Thyroid gland (tissue), 4 donors: ENCODE data around the gene ZNF282. TPM values are rescaled to one million over a fixed set of nuclear protein-coding genes. Genes with fewer than 3 reads are reported as not detected.

Source experiments
- DNase-seq, 2 donors: peaks; one replicate each; pipeline ENCODE4 v3.0.0-alpha.2; 2019
- H3K27ac ChIP-seq, 3 donors: fragments of 200-600 bp; sonication (generic); 1 replicate in 2 of 3; 2 replicates in 1 of 3; pipeline ENCODE4 v1.5.1; 2016 to 2019; ENCODE audit warnings: mild to moderate bottlenecking in 1 of 3, moderate library complexity in 1 of 3
- H3K27me3 ChIP-seq: fragments of 200-600 bp; sonication (generic); one replicate; pipeline ENCODE4 v1.5.1; 2019
- H3K36me3 ChIP-seq, 2 donors: fragments of 200-600 bp; sonication (generic); one replicate each; pipeline ENCODE4 v1.5.1; 2016 to 2019
- H3K4me1 ChIP-seq, 2 donors: fragments of 200-600 bp; sonication (generic); one replicate each; pipeline ENCODE4 v1.5.1; 2017 to 2019
- H3K4me3 ChIP-seq, 3 donors: fragments of 200-600 bp; sonication (generic); replicated peaks in 1 of 3; 1 replicate in 2 of 3; 2 replicates in 1 of 3; pipeline ENCODE4 v1.5.1; 2016; ENCODE audit warnings: mild to moderate bottlenecking in 1 of 3
- H3K9me3 ChIP-seq: fragments of 200-600 bp; sonication (generic); one replicate; pipeline ENCODE4 v1.5.1; 2017
- CTCF ChIP-seq, 6 experiments: fragments of 200-600 bp in 3 of 6; fragments of 450-650 bp in 3 of 6; sonication (generic) in 3 of 6; IDR thresholded peaks; one replicate each; pipeline ENCODE4 v1.5.1; 2016 to 2019; ENCODE audit warnings: antibody characterized with exemption in 6 of 6, mild to moderate bottlenecking in 2 of 6, inconsistent platforms in 1 of 6, moderate library complexity in 1 of 6
- POLR2A ChIP-seq, 2 donors: fragments of 450-650 bp; IDR thresholded peaks; one replicate each; pipeline ENCODE4 v1.6.1; 2017; ENCODE audit warnings: antibody characterized with exemption in 2 of 2, mild to moderate bottlenecking in 2 of 2, moderate library complexity in 1 of 2
- WGBS, 2 donors: methylation state at CpG; one replicate each; pipeline ENCODE4 v1.1.5; 2017; 5-methylcytosine and 5-hydroxymethylcytosine counted together
- intact Hi-C: fragments of 100-400 bp; cut with DNase I; formaldehyde crosslinking; loops from one replicate; pipeline ENCODE4 v1.15.1; 2023
- total RNA-seq, 4 donors: library from RNA; depleted of rRNA; stranded (reverse); fragments of >200 nt; gene quantifications; one replicate each; pipeline ENCODE4 v1.2.3, GENCODE V29; 2016

Gene ZNF282
- total RNA-seq, 4 donors from 2014 or later = 13.8 to 28.5 (median 21.3) TPM

GRCh38 chr7:149216402-149216801 lies 21.1 kb downstream of the ZNF282 start:
- DNase-seq = no peak
- Histone ChIP-seq H3K9me3 (no peaks in the 10 kb centered on the region), H3K27ac (no peak overlapping the region), H3K27me3 (no peaks in the 10 kb centered on the region), H3K36me3 (peaks cover 56 to 68% of the 10 kb centered on the region in 2 donors), H3K4me3 (no peak overlapping the region), H3K4me1 (no peaks in the 10 kb centered on the region)
- WGBS, 2 donors = 89 to 98% methylated on average over 2 of the region's 2 CpGs
- no peak for TF ChIP-seq POLR2A (IDR thresholded peaks at IDR 0.05)
- no peak for TF ChIP-seq CTCF (IDR thresholded peaks at IDR 0.05)
- intact Hi-C loops = no loop called here

DNA sequence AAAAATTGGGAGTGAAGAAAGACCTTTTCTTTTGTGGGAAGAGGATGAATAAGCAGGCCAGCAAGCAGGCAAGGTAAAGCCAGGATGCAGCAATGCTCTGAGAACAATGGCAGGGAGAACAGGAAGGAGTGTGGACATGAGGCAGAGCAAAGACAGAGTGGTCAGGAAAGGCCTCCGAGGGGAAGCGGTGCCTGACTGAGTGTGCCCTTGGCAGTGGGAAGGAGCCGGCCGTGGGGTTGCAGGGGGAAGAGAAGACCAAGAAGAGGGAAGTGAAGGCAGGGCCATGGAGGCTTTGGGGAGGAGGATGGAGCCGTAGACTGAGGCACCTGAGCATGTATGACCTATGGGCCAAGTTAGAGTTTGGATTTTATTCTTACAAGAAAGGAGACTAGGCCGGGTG lies 22.2 kb downstream of the ZNF282 start:
- H3K9me3 ChIP-seq = no peaks in the 10 kb centered on the region
- no peak overlapping the region for H3K4me3 ChIP-seq
- no peak for DNase-seq
- H3K27ac ChIP-seq = no peak overlapping the region
- intact Hi-C loops = no loop called here
- no peaks in the 10 kb centered on the region for H3K4me1 ChIP-seq
- H3K27me3 ChIP-seq = no peaks in the 10 kb centered on the region
- TF ChIP-seq CTCF (IDR thresholded peaks at IDR 0.05) (no peak), POLR2A (IDR thresholded peaks at IDR 0.05) (no peak)
- H3K36me3 ChIP-seq = peaks cover 44 to 57% of the 10 kb centered on the region in 2 donors
- WGBS, 2 donors = 86 to 93% methylated on average over 6 of the region's 6 CpGs

DNA sequence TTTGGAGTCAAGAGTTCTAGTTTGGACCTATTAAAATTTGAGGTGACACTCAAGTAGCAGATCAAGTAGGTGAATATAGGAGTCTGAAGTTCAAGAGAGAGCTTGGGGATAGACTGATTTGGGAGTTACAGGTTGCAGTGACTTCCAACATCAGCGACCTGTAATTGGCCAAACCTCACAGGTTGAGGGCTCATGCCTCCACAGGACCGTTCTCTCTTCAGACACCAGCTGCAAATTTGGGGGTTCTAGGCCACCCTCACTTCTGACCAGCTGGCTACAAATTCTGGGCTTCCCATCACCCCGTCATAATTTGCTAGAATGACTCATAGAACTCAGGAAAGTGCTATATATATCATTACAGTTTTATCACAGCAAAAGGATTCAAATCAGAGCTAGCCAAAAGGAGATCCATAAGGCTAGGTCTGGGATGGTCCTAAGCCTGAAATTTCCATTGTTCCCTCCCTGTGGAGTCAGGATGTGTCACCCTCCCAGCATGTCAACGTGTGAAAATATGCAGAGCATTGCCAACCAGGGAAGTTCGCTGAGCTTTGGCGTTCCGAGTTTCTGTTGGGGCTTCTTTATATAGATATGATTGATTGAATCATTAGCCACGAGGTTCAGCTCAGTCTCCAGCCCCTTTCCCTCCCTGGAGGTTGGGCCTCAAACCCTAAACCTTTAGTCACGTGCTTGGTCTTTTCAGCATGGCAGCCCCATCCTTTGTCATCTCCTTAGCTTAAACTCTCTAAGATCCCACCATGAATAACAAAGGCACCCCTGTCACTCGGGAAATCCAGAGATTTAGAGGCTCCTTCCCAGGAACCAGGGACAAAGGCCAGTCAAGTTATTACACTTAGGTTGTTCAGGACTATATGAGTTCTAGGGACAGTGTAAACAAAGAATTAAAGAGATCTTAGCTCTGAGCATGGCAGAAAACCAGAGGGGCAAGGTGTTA lies 23.4 kb downstream of the ZNF282 start:
- Histone ChIP-seq H3K4me3 (no peak overlapping the region), H3K27ac (no peak overlapping the region), H3K4me1 (no peaks in the 10 kb centered on the region), H3K9me3 (no peaks in the 10 kb centered on the region), H3K27me3 (no peaks in the 10 kb centered on the region), H3K36me3 (peaks cover 32 to 46% of the 10 kb centered on the region in 2 donors)
- TF ChIP-seq CTCF (IDR thresholded peaks at IDR 0.05) (no peak), POLR2A (IDR thresholded peaks at IDR 0.05) (no peak)
- intact Hi-C loops = no loop called here
- no peak for DNase-seq
- 91 to 93% methylated on average over 10 of the region's 10 CpGs for WGBS, 2 donors

GRCh38 chr7:149220534-149220933 lies 25.2 kb downstream of the ZNF282 start:
- DNase-seq = no peak
- Histone ChIP-seq H3K27me3 (no peaks in the 10 kb centered on the region), H3K9me3 (no peaks in the 10 kb centered on the region), H3K27ac (no peak overlapping the region), H3K4me1 (no peaks in the 10 kb centered on the region), H3K36me3 (peaks cover 24 to 42% of the 10 kb centered on the region in 2 donors), H3K4me3 (no peak overlapping the region)
- no peak for TF ChIP-seq CTCF (IDR thresholded peaks at IDR 0.05)
- TF ChIP-seq POLR2A (IDR thresholded peaks at IDR 0.05) = no peak
- intact Hi-C loops = no loop called here
- 79 to 83% methylated on average over 6 of the region's 6 CpGs for WGBS, 2 donors

DNA sequence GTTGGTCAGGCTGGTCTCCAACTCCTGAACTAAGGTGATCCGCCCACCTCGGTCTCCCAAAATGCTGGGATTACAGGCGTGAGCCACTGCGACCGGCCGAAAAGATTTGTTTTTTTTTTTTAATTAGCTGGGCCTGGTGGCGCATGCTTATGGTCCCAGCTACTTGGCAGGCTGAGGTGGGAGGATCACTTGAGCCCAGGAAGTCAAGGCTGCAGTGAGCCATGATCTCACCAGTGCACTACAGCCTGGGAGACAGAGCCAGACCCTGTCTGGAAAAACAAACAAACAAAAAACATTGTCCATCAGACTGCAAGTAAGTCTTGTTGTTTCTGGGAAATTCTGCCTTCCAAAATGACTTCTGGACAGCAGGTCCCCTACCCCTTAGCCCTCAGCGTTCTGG lies 27.8 kb downstream of the ZNF282 start:
- 95 to 96% methylated on average over 8 of the region's 8 CpGs for WGBS, 2 donors
- no peak for DNase-seq
- H3K27ac ChIP-seq = no peak overlapping the region
- TF ChIP-seq CTCF (IDR thresholded peaks at IDR 0.05) (no peak), POLR2A (IDR thresholded peaks at IDR 0.05) (no peak)
- H3K36me3 ChIP-seq = peaks cover 7 to 24% of the 10 kb centered on the region in 2 donors
- no peak overlapping the region for H3K4me3 ChIP-seq
- no peaks in the 10 kb centered on the region for H3K4me1 ChIP-seq
- intact Hi-C loops = no loop called here
- H3K9me3 ChIP-seq = no peaks in the 10 kb centered on the region
- no peaks in the 10 kb centered on the region for H3K27me3 ChIP-seq
